ENCODE data around the gene ELOVL3. TPM values are rescaled to one million over a fixed set of nuclear protein-coding genes. Genes with fewer than 3 reads are reported as not detected.
A peak's percentile ranks its signal among the peaks of the same experiment; 100 is the strongest.

The ELOVL3 gene
- total and polyA plus RNA-seq, 7 experiments from 2014 or later: not detected

GRCh38 chr10:102231357-102232318, 5.5 kb downstream of the ELOVL3 start:
- no peaks in the 10 kb centered on the region for H3K9me3 ChIP-seq (ENCODE audit: control insufficient read depth in 2 of 3, low read length in 3 of 3)
- POLR2A ChIA-PET: interaction anchor here (0.5 to 1.3 kb wide), 3 partner anchors 14 to 504 kb away, joined by 3 read pairs; partner anchors contain the start of gene GBF1
- DNase-seq (peak; percentile 39 to 83 (median 63)), ATAC-seq (peak; percentile 80)
- Mint-ChIP-seq H3K27me3 (peaks cover 57 to 76% (median 60%) of the 10 kb centered on the region in 5 donors), H3K4me3 (peak overlapping the region; percentile 62 to 86 (median 78)), H3K9me3 (no peaks in the 10 kb centered on the region), H3K36me3 (no peaks in the 10 kb centered on the region), H3K27ac (no peak overlapping the region), H3K4me1 (peaks cover 5 to 16% (median 9%) of the 10 kb centered on the region in 7 donors)
- CTCF ChIA-PET: interaction anchor here (1.0 to 4.3 kb wide), 12 partner anchors 8 to 351 kb away, joined by 3 to 136 read pairs (median 5); partner anchors contain the start of genes GBF1 and PITX3
- peak overlapping the region; percentile 58 for H3K4me3 ChIP-seq (ENCODE audit: low read length)
- peaks cover 3 to 5% of the 10 kb centered on the region in 2 donors for H3K27me3 ChIP-seq (ENCODE audit: control insufficient read depth in 2 of 2, insufficient read depth in 2 of 2, low read length in 2 of 2)
- no peaks in the 10 kb centered on the region for H3K36me3 ChIP-seq (ENCODE audit: control insufficient read depth in 2 of 3, insufficient read depth in 3 of 3, low read length in 3 of 3)
- peaks cover 10 to 13% of the 10 kb centered on the region in 2 donors for H3K4me1 ChIP-seq (ENCODE audit: control insufficient read depth in 2 of 2, insufficient read depth in 2 of 2, low read length in 2 of 2)
- no peak overlapping the region for H3K27ac ChIP-seq (ENCODE audit: low read depth, low read length)
- intact Hi-C loops (cut with micrococcal nuclease): loop anchor here (1.0 kb wide), 4 partner anchors 10 to 121 kb away; partner anchors contain the start of genes PITX3 (in 2 of the 2) and GBF1 (in 1 of the 2)

DNA sequence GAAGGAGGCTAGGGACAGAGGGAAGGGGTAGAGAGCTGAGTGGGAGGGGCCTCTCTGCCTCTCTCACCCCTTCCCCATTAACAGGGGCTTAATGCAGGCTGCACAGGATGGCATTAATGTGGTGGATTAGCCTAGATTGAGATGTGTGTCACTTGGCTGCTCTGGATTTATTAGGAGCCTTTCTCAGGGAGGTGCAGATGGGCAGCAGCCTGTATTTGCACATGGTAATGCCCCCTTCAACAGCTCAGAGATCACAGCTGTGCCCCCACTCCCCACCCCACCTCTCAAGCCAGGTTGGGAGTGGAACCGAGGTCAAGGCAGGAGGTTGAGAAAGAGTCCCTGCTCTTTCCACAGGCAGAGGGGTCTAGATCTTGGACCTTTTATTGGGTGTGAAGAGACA, 7.9 kb downstream of the ELOVL3 start:
- peaks cover 0 to 15% (median 5%) of the 10 kb centered on the region in 7 donors for H3K4me1 Mint-ChIP-seq
- Histone ChIP-seq H3K27me3 (ENCODE audit: control insufficient read depth in 2 of 2, insufficient read depth in 2 of 2, low read length in 2 of 2) (peaks cover 0 to 3% of the 10 kb centered on the region in 2 donors), H3K36me3 (ENCODE audit: control insufficient read depth in 2 of 3, insufficient read depth in 3 of 3, low read length in 3 of 3) (no peaks in the 10 kb centered on the region), H3K9me3 (ENCODE audit: control insufficient read depth in 2 of 3, low read length in 3 of 3) (no peaks in the 10 kb centered on the region), H3K27ac (ENCODE audit: low read depth, low read length) (no peak overlapping the region), H3K4me3 (ENCODE audit: low read length) (no peak overlapping the region), H3K4me1 (ENCODE audit: control insufficient read depth in 2 of 2, insufficient read depth in 2 of 2, low read length in 2 of 2) (peaks cover 7% of the 10 kb centered on the region in 2 donors)
- H3K9me3 Mint-ChIP-seq: no peaks in the 10 kb centered on the region
- H3K27ac Mint-ChIP-seq: no peak overlapping the region
- ChIA-PET CTCF (interaction anchor here (0.7 to 1.1 kb wide), 3 partner anchors 117 to 350 kb away, joined by 3 read pairs; no protein-coding TSS in a partner anchor), POLR2A (interaction anchor here (0.5 to 2.2 kb wide), 2 partner anchors 10 to 47 kb away, joined by 3 to 6 read pairs; partner anchors contain the start of gene GBF1)
- intact Hi-C loops (cut with micrococcal nuclease): no loop called here
- DNase-seq (no peak), ATAC-seq (no peak)
- no peaks in the 10 kb centered on the region for H3K36me3 Mint-ChIP-seq
- H3K27me3 Mint-ChIP-seq: peaks cover 33 to 72% (median 46%) of the 10 kb centered on the region in 5 donors
- H3K4me3 Mint-ChIP-seq: no peak overlapping the region

- Histone ChIP-seq H3K4me1 (ENCODE audit: control insufficient read depth in 2 of 2, insufficient read depth in 2 of 2, low read length in 2 of 2) (peaks cover 4% of the 10 kb centered on the region in 2 donors), H3K27ac (ENCODE audit: low read depth, low read length) (no peak overlapping the region), H3K4me3 (ENCODE audit: low read length) (no peak overlapping the region), H3K27me3 (ENCODE audit: control insufficient read depth in 2 of 2, insufficient read depth in 2 of 2, low read length in 2 of 2) (peaks cover 0 to 1% of the 10 kb centered on the region in 2 donors), H3K36me3 (ENCODE audit: control insufficient read depth in 2 of 3, insufficient read depth in 3 of 3, low read length in 3 of 3) (no peaks in the 10 kb centered on the region), H3K9me3 (ENCODE audit: control insufficient read depth in 2 of 3, low read length in 3 of 3) (no peaks in the 10 kb centered on the region)
- peaks cover 23 to 73% (median 41%) of the 10 kb centered on the region in 5 donors for H3K27me3 Mint-ChIP-seq
- ChIA-PET CTCF (interaction anchor here (0.6 to 1.7 kb wide), 5 partner anchors 10 to 349 kb away, joined by 3 to 9 read pairs (median 4); partner anchors contain the start of gene GBF1), POLR2A (interaction anchor here (2.2 kb wide), 1 partner anchor 9 kb away, joined by 6 read pairs; the partner anchor contains the start of gene GBF1)
- no peak overlapping the region for H3K27ac Mint-ChIP-seq
- no peak for ATAC-seq
- intact Hi-C loops (cut with micrococcal nuclease): no loop called here
- peaks cover 0 to 9% (median 4%) of the 10 kb centered on the region in 7 donors for H3K4me1 Mint-ChIP-seq
- H3K4me3 Mint-ChIP-seq: no peak overlapping the region
- no peaks in the 10 kb centered on the region for H3K36me3 Mint-ChIP-seq
- DNase-seq: no peak
- no peaks in the 10 kb centered on the region for H3K9me3 Mint-ChIP-seq
Observed at GRCh38 chr10:102234888-102235597, 8.9 kb downstream of the ELOVL3 start.

DNA sequence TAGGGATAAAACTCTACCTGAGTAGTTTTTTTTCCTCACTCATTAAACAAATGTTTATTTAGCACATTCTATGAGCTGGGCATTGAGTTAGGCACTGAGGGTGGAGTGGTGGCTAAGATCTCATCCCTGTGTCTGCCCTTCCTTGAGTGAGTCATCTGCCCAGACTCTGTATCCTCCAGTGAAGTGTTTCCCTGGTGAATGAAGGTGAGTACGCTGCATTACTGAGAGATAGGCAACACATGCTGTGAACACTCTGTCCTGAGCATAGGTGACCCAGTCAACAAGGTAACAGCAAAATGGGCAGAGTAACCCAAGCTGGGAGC, 9.5 kb downstream of the ELOVL3 start:
- H3K4me1 Mint-ChIP-seq: peaks cover 0 to 8% (median 4%) of the 10 kb centered on the region in 7 donors
- no peaks in the 10 kb centered on the region for H3K9me3 ChIP-seq (ENCODE audit: control insufficient read depth in 2 of 3, low read length in 3 of 3)
- no peak overlapping the region for H3K27ac ChIP-seq (ENCODE audit: low read depth, low read length)
- H3K36me3 Mint-ChIP-seq: no peaks in the 10 kb centered on the region
- intact Hi-C loops (cut with micrococcal nuclease): no loop called here
- H3K4me1 ChIP-seq (ENCODE audit: control insufficient read depth in 2 of 2, insufficient read depth in 2 of 2, low read length in 2 of 2): peaks cover 0 to under 1% of the 10 kb centered on the region in 2 donors
- no peak overlapping the region for H3K4me3 Mint-ChIP-seq
- no peak overlapping the region for H3K27ac Mint-ChIP-seq
- ChIA-PET CTCF (interaction anchor here (1.0 to 1.7 kb wide), 2 partner anchors 10 to 116 kb away, joined by 4 to 9 read pairs; partner anchors contain the start of gene GBF1), POLR2A (interaction anchor here (2.2 kb wide), 1 partner anchor 9 kb away, joined by 6 read pairs; the partner anchor contains the start of gene GBF1)
- no peak for ATAC-seq
- peaks cover 27 to 74% (median 44%) of the 10 kb centered on the region in 5 donors for H3K27me3 Mint-ChIP-seq
- H3K4me3 ChIP-seq (ENCODE audit: low read length): no peak overlapping the region
- peaks cover 0 to 2% of the 10 kb centered on the region in 2 donors for H3K27me3 ChIP-seq (ENCODE audit: control insufficient read depth in 2 of 2, insufficient read depth in 2 of 2, low read length in 2 of 2)
- no peaks in the 10 kb centered on the region for H3K9me3 Mint-ChIP-seq
- no peaks in the 10 kb centered on the region for H3K36me3 ChIP-seq (ENCODE audit: control insufficient read depth in 2 of 3, insufficient read depth in 3 of 3, low read length in 3 of 3)
- no peak for DNase-seq

GRCh38 chr10:102236006-102236405, 9.9 kb downstream of the ELOVL3 start:
- no peak for DNase-seq
- Mint-ChIP-seq H3K27me3 (peaks cover 27 to 74% (median 48%) of the 10 kb centered on the region in 5 donors), H3K27ac (no peak overlapping the region), H3K9me3 (no peaks in the 10 kb centered on the region), H3K4me1 (peaks cover 0 to 10% (median 4%) of the 10 kb centered on the region in 7 donors), H3K36me3 (no peaks in the 10 kb centered on the region), H3K4me3 (no peak overlapping the region)
- Histone ChIP-seq H3K4me1 (ENCODE audit: control insufficient read depth in 2 of 2, insufficient read depth in 2 of 2, low read length in 2 of 2) (peaks cover 1 to 5% of the 10 kb centered on the region in 2 donors), H3K9me3 (ENCODE audit: control insufficient read depth in 2 of 3, low read length in 3 of 3) (no peaks in the 10 kb centered on the region), H3K27me3 (ENCODE audit: control insufficient read depth in 2 of 2, insufficient read depth in 2 of 2, low read length in 2 of 2) (peaks cover 0 to 7% of the 10 kb centered on the region in 2 donors), H3K27ac (ENCODE audit: low read depth, low read length) (no peak overlapping the region), H3K36me3 (ENCODE audit: control insufficient read depth in 2 of 3, insufficient read depth in 3 of 3, low read length in 3 of 3) (no peaks in the 10 kb centered on the region), H3K4me3 (ENCODE audit: low read length) (no peak overlapping the region)
- POLR2A ChIA-PET: interaction anchor here (2.2 kb wide), 1 partner anchor 8 kb away, joined by 6 read pairs; the partner anchor contains the start of gene GBF1
- intact Hi-C loops (cut with micrococcal nuclease): no loop called here
- no peak for ATAC-seq
- CTCF ChIA-PET: interaction anchor here (1.0 to 1.7 kb wide), 2 partner anchors 9 to 116 kb away, joined by 4 to 9 read pairs; partner anchors contain the start of gene GBF1

GRCh38 chr10:102237711-102238252, 11.7 kb downstream of the ELOVL3 start:
- no peak for DNase-seq
- H3K36me3 Mint-ChIP-seq: peaks cover 0 to 5% (median 0%) of the 10 kb centered on the region in 5 donors
- H3K27me3 Mint-ChIP-seq: peaks cover 34 to 76% (median 50%) of the 10 kb centered on the region in 5 donors
- intact Hi-C loops (cut with micrococcal nuclease): no loop called here
- no peak overlapping the region for H3K27ac Mint-ChIP-seq
- no peaks in the 10 kb centered on the region for H3K36me3 ChIP-seq (ENCODE audit: control insufficient read depth in 2 of 3, insufficient read depth in 3 of 3, low read length in 3 of 3)
- H3K27ac ChIP-seq (ENCODE audit: low read depth, low read length): no peak overlapping the region
- H3K4me3 Mint-ChIP-seq: peak overlapping the region in 1 of 10 donors; percentile 13
- peaks cover 0 to 1% (median 0%) of the 10 kb centered on the region in 11 donors for H3K9me3 Mint-ChIP-seq
- H3K4me1 Mint-ChIP-seq: peaks cover 10 to 18% (median 13%) of the 10 kb centered on the region in 7 donors
- H3K27me3 ChIP-seq (ENCODE audit: control insufficient read depth in 2 of 2, insufficient read depth in 2 of 2, low read length in 2 of 2): peaks cover 0 to 16% of the 10 kb centered on the region in 2 donors
- ChIA-PET CTCF (interaction anchor here (1.6 kb wide), 1 partner anchor 114 kb away, joined by 3 read pairs; no protein-coding TSS in a partner anchor), POLR2A (no interaction called here)
- no peak for ATAC-seq
- no peak overlapping the region for H3K4me3 ChIP-seq (ENCODE audit: low read length)
- no peaks in the 10 kb centered on the region for H3K9me3 ChIP-seq (ENCODE audit: control insufficient read depth in 2 of 3, low read length in 3 of 3)
- peaks cover 5 to 18% of the 10 kb centered on the region in 2 donors for H3K4me1 ChIP-seq (ENCODE audit: control insufficient read depth in 2 of 2, insufficient read depth in 2 of 2, low read length in 2 of 2)
